SK-N-DZ (cell line): ENCODE data around the gene ZFP1. TPM values are rescaled to one million over a fixed set of nuclear protein-coding genes. Genes with fewer than 3 reads are reported as not detected.
A peak's percentile ranks its signal among the peaks of the same experiment; 100 is the strongest.

Experiments
- DNase-seq: peaks from one replicate; pipeline ENCODE4 v3.0.0-alpha.2; 2015; ENCODE audit warnings: low spot score
- polyA plus RNA-seq, 2 experiments: library from polyadenylated mRNA; depleted of rRNA; stranded (reverse); fragments of >200 nt; gene quantifications; 2 replicates each; pipeline ENCODE4 v1.2.3, GENCODE V29; 2014

ZFP1 gene
- polyA plus RNA-seq (2014; cell fraction: cytosol; rRNA removed), result 18.0 and 18.2 TPM in 2 replicates
- 11.1 and 12.0 TPM in 2 replicates for polyA plus RNA-seq (2014; cell fraction: nucleus; rRNA removed)

DNA sequence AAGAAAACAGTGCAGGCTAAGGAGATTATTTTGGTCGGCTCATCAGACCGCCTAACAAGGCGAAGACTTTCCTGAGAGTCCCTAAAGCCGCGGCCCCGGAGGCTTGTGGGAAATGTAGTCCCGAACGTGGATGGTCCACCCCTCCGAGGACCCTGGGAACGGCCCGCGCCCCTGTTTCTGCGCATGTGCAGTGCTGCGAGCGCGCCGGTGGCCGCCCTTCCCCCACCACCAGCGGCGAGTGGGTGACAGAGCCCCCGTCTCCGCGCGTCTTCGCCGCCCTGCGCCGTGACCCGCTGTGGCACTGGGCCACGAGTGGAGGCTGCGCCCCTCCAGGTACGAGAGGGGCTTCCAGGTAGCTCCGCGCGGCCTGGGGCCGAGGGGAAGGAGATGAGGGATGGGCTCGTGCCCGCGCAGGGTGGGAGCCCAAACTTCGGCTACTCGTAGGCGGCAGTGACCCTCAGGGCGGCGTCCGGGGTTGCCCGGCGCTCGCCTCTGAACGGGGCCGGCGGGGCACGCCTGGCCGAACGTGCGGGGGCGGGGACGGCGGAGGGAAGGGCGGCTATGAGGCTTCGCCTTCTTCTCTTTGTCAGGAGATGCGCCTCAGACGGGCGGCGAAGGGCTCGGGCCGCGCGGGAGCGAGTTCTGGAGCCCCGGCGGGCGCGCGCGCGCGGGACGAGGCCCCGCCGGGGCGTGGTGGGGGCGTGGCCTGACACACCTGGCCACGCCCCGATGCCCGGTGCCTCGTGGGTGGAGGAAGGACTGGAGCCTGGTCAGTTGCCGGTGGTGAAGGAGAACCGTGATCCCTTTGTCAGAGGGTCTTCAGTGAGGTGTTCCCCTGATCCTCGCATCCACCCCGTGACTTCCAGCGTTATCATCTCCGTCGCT is at the start of gene ZFP1:
Gene ZFP1, plus strand, starts transcription at position 214 of the 885 bp plus-strand sequence. CDS start 4,428 bp downstream, outside the sequence.
- DNase-seq, result peak; percentile 96

- no peak for DNase-seq
These were observed 49.2 kb upstream of the ZFP1 start for GRCh38 chr16:75099075-75099667.

- no peak for DNase-seq
These were observed 48.4 kb upstream of the ZFP1 start for GRCh38 chr16:75099738-75100602.

- no peak for DNase-seq
These were observed 47.7 kb upstream of the ZFP1 start for GRCh38 chr16:75100603-75100990.

DNA sequence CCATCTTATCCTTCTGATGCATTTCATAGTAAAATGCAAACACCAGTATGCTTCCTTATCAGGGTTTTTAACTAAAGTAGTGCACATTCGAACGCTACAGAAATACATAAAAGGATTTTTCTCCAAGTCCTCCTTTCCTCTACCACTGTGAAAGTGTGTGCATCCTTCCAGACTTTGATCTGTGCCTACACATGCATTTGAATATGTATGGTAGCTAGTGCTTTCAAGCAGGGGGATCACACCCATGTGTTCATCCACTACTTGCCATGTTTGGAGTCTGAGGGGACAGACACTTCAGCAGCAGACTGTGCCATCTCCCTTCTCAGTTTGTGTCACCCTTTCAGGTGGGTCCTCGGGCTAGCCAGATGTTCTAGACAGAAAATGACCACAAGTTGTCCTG is 46.7 kb upstream of the ZFP1 start:
- no peak for DNase-seq

- DNase-seq, result no peak
These were observed 45.7 kb upstream of the ZFP1 start for GRCh38 chr16:75102595-75102994.

- DNase-seq, result no peak
These were observed 44.3 kb upstream of the ZFP1 start for GRCh38 chr16:75103994-75104393.

- no peak for DNase-seq
These were observed 43.5 kb upstream of the ZFP1 start for GRCh38 chr16:75104836-75105235.

GRCh38 chr16:75105306-75106061 is 42.8 kb upstream of the ZFP1 start:
- DNase-seq, result peak; percentile 84

DNA sequence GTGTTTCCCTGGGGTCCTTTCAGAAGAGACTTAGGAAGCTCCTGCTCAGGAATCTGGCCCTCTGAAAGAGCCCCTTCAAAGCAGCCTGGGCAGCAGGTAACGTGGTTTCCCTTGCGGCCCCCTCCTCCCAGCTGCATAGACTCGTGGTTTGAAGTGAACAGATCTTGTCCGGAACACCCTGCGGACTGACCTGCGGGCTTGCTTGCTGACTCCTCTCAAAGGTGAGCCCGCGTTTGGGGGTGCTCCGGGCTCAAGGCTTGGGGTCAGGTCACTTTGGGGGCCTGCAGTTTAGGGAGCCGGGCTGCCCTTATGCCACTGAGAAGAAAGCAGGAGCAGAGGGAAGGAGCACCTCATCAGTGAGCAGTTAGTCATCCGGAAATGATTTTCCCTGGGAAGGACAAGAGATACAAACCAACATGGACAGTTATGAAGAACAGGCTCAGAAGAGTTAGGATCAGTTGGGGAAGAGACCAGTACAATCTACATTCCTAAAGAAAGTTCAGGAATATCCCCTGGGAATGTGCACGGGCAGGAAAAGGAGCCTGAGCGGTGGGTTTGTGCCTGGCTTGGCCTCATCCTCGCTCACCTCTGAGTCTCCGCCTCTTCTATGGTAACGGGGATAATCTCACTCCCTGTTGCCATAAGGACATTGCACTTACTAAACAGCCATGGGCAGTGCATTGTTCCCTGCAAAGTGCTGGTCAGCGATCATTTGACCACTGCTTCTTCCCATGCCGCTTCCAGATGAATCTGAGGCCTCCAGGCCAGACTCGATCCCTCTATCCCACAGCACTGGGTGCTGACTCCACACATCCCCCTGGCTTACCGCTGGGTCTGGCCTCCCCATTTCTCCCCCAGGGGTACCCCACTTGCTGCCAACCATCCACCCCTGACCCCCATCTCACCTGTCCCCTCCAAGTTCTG is 41.7 kb upstream of the ZFP1 start:
- DNase-seq, result no peak

DNA sequence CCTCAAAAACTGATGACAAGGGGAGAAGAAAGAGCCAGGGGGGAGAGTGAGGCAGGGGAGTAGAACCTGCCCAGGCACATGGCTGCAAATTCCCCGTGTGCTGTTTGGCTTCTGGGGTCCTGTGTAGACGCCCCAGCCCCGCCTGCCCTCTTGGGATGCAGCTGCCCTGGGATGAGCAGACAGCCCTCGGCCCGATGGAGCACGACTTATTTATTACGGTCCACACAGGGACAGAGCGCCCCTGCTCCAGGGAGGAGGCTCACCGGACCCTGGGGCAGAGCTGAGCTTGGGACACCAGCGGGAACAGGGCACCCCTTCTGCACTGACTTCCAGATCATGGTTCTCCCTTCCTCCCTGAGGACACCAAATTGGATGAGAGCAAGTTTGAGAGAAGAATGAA is 40.8 kb upstream of the ZFP1 start:
- no peak for DNase-seq

DNA sequence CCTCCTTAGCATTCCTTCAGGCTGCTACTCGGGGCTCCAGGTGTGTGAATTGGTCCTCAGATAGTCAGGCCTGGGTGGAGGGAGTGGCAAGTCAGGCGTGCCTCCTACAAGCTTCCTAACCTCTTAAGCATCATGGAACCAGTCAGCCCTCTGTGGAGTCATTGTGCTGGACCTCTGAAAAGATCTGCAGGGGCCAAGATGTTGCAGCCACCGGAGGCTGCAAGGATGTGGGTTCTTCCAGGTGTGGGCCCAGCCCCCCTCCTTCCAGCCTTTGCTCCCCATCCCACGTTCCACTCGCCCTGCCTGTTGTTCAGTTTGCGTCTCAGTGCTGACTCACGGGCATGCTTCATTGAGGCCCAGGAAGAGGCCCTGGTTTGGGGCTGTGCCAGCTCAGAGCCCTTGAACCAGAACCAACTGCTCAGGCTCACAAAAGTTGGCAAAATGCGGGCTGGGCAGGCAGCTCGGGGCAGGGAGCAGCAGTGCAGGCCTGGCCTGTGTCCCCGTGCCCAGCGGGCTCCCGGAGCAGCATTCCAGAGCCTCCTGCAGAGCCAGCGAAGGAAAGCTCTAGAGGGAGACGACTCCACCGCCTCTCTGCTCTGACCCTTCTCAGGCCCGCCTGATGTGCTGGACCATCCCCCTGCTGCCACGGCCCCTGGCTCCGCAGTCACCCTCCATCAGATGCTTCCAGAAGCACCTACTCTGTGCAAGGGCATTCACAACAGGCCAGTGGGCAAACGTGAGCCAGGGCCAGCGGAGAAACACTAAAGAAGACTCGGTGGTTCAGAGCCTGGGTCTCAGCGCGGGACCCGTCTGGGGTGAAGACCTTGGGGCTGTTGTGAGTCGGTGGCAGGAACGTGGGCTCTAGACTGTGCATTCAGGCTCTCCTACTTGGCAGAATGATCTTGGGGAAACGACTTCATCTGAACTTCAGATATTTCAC is 39.3 kb upstream of the ZFP1 start:
- DNase-seq, result no peak

DNA sequence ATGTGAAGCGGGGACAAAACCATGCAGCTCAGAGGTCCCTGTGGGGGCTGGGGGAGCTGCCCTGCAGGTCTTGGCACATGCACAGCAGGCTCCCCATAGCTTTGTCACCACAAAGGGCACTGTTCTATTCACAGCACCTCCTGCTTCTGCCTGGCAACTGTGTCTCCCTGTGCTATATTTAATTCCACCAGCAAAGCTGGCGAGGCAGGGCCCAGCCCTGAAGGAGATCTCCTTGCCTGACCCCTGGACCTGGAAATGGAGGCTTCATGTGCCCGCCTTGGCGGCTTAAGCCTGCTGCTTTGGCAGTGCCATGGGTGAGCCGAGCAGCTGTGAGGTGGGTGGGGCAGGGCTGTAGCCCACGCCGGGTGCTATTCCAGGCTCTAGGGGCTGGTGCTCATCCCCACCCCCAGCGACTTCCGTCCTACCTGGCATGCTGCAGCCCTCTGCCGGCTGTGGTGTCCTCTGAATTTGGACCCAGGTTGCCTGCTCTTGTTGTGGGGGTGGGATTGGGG is 38.5 kb upstream of the ZFP1 start:
- no peak for DNase-seq

GRCh38 chr16:75110637-75111513 is 37.4 kb upstream of the ZFP1 start:
- peak; percentile 93 for DNase-seq

GRCh38 chr16:75111514-75111940 is 36.8 kb upstream of the ZFP1 start:
- no peak for DNase-seq

- no peak for DNase-seq
These were observed 36.2 kb upstream of the ZFP1 start for GRCh38 chr16:75111961-75112733.
